Stimulated activated CD4-positive, alpha-beta T cell treated with anti-CD3 and anti-CD28 coated beads, Interleukin-15, amount 100 ng/mL, for 24 hours (primary cell): ENCODE measurements around the gene PIK3CG.
A peak's percentile ranks its signal among the peaks of the same experiment; 100 is the strongest.
"Not testable (repeated sequence)": the region's sequence is repeated elsewhere in the genome, so short reads cannot be mapped to it uniquely, and the experiment has no call there.

Source experiments
- DNase-seq: peaks from one replicate; pipeline ENCODE4 v3.0.0-alpha.2; 2020

The PIK3CG gene

GRCh38 chr7:106888204-106888603 is 23.1 kb downstream of the PIK3CG start:
- DNase-seq, result no peak

- DNase-seq, result no peak
Observed at GRCh38 chr7:106890952-106891351, 25.9 kb downstream of the PIK3CG start.

- no peak for DNase-seq
Observed at GRCh38 chr7:106891548-106892410, 26.7 kb downstream of the PIK3CG start.

- no peak for DNase-seq
Observed at GRCh38 chr7:106893591-106893990, 28.5 kb downstream of the PIK3CG start.

- peak; percentile 18 for DNase-seq
Observed at GRCh38 chr7:106895246-106895864, 30.3 kb downstream of the PIK3CG start.

- no peak for DNase-seq
Observed at GRCh38 chr7:106896231-106896630, 31.1 kb downstream of the PIK3CG start.

GRCh38 chr7:106897553-106897952 is 32.5 kb downstream of the PIK3CG start:
- not testable (repeated sequence) for DNase-seq

GRCh38 chr7:106898967-106899366 is 33.9 kb downstream of the PIK3CG start:
- DNase-seq, result not testable (repeated sequence)

GRCh38 chr7:106901828-106902441 is 36.9 kb downstream of the PIK3CG start:
- no peak for DNase-seq

- no peak for DNase-seq
Observed at GRCh38 chr7:106905734-106906133, 40.7 kb downstream of the PIK3CG start.

- no peak for DNase-seq
Observed at GRCh38 chr7:106911959-106912358, 46.9 kb downstream of the PIK3CG start.

GRCh38 chr7:106914018-106914607 is 49.0 kb downstream of the PIK3CG start:
- no peak for DNase-seq

GRCh38 chr7:106915407-106915806 is 50.3 kb downstream of the PIK3CG start:
- DNase-seq, result no peak

GRCh38 chr7:106915873-106916272 is 50.8 kb downstream of the PIK3CG start:
- DNase-seq, result peak; percentile 3

GRCh38 chr7:106916679-106917078 is 51.6 kb downstream of the PIK3CG start:
- no peak for DNase-seq

- no peak for DNase-seq
Observed at GRCh38 chr7:106918991-106919390, 53.9 kb downstream of the PIK3CG start.

- not testable (repeated sequence) for DNase-seq
Observed at GRCh38 chr7:106924468-106924867, 59.4 kb downstream of the PIK3CG start.

GRCh38 chr7:106926892-106927291 is 61.8 kb downstream of the PIK3CG start:
- no peak for DNase-seq

- DNase-seq, result no peak
Observed at GRCh38 chr7:106927536-106927935, 62.5 kb downstream of the PIK3CG start.

GRCh38 chr7:106929616-106930015 is 64.5 kb downstream of the PIK3CG start:
- not testable (repeated sequence) for DNase-seq

- DNase-seq, result no peak
Observed at GRCh38 chr7:106936236-106936635, 71.2 kb downstream of the PIK3CG start.

- DNase-seq, result not testable (repeated sequence)
Observed at GRCh38 chr7:106938122-106938521, 73.0 kb downstream of the PIK3CG start.

- no peak for DNase-seq
Observed at GRCh38 chr7:106938803-106939202, 73.7 kb downstream of the PIK3CG start.
